H1 (cell line): Measurements from ENCODE around the gene TMEM250.

Experiments used
- JUN ChIP-seq: IDR thresholded peaks from 2 replicates; pipeline ENCODE4 v1.6.1; 2011; ENCODE audit warnings: low read depth, mild to moderate bottlenecking, improper control_type of control experiment, low read length
- RFX5 ChIP-seq: IDR thresholded peaks from 2 replicates; pipeline ENCODE4 v1.6.1; 2011; ENCODE audit warnings: low read depth, low read length, improper control_type of control experiment, borderline replicate concordance

- TF ChIP-seq RFX5 = no peak
- no peak for TF ChIP-seq JUN
Observed at GRCh38 chr9:136155576-136155975, 36.9 kb upstream of the TMEM250 start.
